ENCODE results near the gene PANK1. TPM values are rescaled to one million over a fixed set of nuclear protein-coding genes. Genes with fewer than 3 reads are reported as not detected.
"Not testable (repeated sequence)": the region's sequence is repeated elsewhere in the genome, so short reads cannot be mapped to it uniquely, and the experiment has no call there.

Gene PANK1
- total and polyA plus RNA-seq, 3 experiments from 2014 or later = 0.16 to 4.9 (median 3.7) TPM

DNA sequence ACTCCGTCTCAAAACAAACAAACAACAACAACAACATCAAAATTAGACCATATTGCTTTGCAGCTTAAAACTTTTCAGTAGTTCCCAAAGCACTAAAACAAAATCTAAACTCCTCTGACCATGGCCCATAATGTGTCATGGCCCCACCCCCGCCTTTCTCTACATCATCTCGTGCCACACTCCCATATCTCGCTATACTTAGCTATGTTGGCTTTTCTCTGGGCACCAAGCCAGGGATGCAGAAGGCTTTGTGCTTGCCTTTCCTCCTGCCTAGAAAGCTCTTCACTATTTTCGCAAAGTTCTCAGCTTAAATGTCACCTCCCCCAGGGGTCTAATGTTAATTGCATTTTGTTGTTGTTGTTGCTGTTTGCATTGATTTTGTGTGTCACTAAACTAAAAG lies 94.5 kb downstream of the PANK1 start:
- Histone ChIP-seq H3K27ac (ENCODE audit: low read depth, low read length) (no peak overlapping the region), H3K4me3 (ENCODE audit: low read length) (no peak overlapping the region), H3K36me3 (ENCODE audit: insufficient read depth, low read length) (no peaks in the 10 kb centered on the region), H3K4me1 (ENCODE audit: insufficient read depth, low read length) (no peaks in the 10 kb centered on the region), H3K27me3 (ENCODE audit: insufficient read depth, low read length, poor library complexity, severe bottlenecking) (no peaks in the 10 kb centered on the region), H3K9me3 (ENCODE audit: low read length) (no peaks in the 10 kb centered on the region)
- H3K36me3 Mint-ChIP-seq = peaks cover 0 to 1% (median 0%) of the 10 kb centered on the region in 3 donors
- peak overlapping the region in 1 of 8 donors; percentile 68 for H3K27ac Mint-ChIP-seq
- H3K4me1 Mint-ChIP-seq = no peaks in the 10 kb centered on the region
- H3K9me3 Mint-ChIP-seq = peaks cover 0 to 3% (median 0%) of the 10 kb centered on the region in 5 donors
- DNase-seq = no peak
- H3K27me3 Mint-ChIP-seq = peaks cover 3 to 14% of the 10 kb centered on the region in 2 donors
- H3K4me3 Mint-ChIP-seq = no peak overlapping the region
- CTCF ChIA-PET = interaction anchor here (1.3 kb wide), 1 partner anchor 12 kb away, joined by 4 read pairs; no protein-coding TSS in a partner anchor
- POLR2A ChIA-PET = no interaction called here

DNA sequence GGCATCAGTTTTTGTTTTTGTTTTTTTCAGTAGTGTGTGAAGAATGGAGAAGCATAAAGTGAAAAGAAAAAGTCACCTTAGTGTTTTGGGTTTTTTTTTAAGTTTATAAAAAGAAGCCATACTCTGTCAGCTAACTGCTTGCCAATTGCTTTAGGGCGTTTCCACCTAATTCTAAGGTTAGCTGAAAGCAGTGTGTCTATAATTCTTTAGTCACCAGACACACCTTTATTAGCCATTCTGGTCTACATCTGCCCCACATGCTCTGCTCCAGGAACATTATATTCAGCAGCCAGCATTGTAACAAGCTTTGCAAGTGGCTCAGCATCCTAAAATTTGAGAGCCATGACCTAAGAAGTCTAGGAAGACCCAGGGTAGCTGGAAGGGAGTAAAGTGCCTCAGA lies 95.5 kb downstream of the PANK1 start:
- Histone ChIP-seq H3K36me3 (ENCODE audit: insufficient read depth, low read length) (no peaks in the 10 kb centered on the region), H3K27ac (ENCODE audit: low read depth, low read length) (no peak overlapping the region), H3K4me3 (ENCODE audit: low read length) (no peak overlapping the region), H3K9me3 (ENCODE audit: low read length) (no peaks in the 10 kb centered on the region), H3K27me3 (ENCODE audit: insufficient read depth, low read length, poor library complexity, severe bottlenecking) (no peaks in the 10 kb centered on the region), H3K4me1 (ENCODE audit: insufficient read depth, low read length) (no peaks in the 10 kb centered on the region)
- DNase-seq = no peak
- POLR2A ChIA-PET = no interaction called here
- peaks cover 0 to 3% (median 0%) of the 10 kb centered on the region in 5 donors for H3K9me3 Mint-ChIP-seq
- CTCF ChIA-PET = interaction anchor here (0.7 to 1.3 kb wide), 2 partner anchors 13 to 181 kb away, joined by 3 to 4 read pairs; no protein-coding TSS in a partner anchor
- H3K4me3 Mint-ChIP-seq = no peak overlapping the region
- H3K27ac Mint-ChIP-seq = no peak overlapping the region
- peaks cover 3 to 14% of the 10 kb centered on the region in 2 donors for H3K27me3 Mint-ChIP-seq
- no peaks in the 10 kb centered on the region for H3K4me1 Mint-ChIP-seq
- H3K36me3 Mint-ChIP-seq = peaks cover 0 to 1% (median 0%) of the 10 kb centered on the region in 3 donors

DNA sequence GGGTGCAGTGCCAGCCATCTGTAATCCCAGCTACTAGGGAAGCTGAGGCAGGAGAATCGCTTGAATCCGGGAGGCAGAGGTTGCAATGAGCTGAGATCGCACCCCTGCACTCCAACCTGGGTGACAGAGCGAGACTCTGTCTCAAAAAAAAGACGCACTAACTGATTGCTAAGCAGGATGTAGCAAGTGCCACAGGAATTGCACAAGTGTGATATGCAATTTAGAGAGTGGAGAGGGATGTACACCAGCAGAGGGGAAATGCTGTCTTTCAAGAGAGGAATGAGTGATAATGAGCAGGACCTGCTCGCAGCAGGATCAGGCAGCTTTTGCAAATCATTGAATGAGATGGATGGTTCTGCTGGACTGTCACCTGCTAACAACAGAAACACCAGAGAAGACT lies 96.4 kb downstream of the PANK1 start:
- no peaks in the 10 kb centered on the region for H3K27me3 ChIP-seq (ENCODE audit: insufficient read depth, low read length, poor library complexity, severe bottlenecking)
- H3K36me3 ChIP-seq (ENCODE audit: insufficient read depth, low read length) = no peaks in the 10 kb centered on the region
- ChIA-PET POLR2A (interaction anchor here (0.5 kb wide), 1 partner anchor 10 kb away, joined by 3 read pairs; no protein-coding TSS in a partner anchor), CTCF (no interaction called here)
- Mint-ChIP-seq H3K9me3 (peaks cover 0 to 3% (median 0%) of the 10 kb centered on the region in 5 donors), H3K27me3 (peaks cover 3 to 17% of the 10 kb centered on the region in 2 donors), H3K4me1 (no peaks in the 10 kb centered on the region), H3K27ac (no peak overlapping the region), H3K36me3 (peaks cover 0 to 1% (median 0%) of the 10 kb centered on the region in 3 donors), H3K4me3 (no peak overlapping the region)
- H3K9me3 ChIP-seq (ENCODE audit: low read length) = no peaks in the 10 kb centered on the region
- no peak overlapping the region for H3K4me3 ChIP-seq (ENCODE audit: low read length)
- H3K4me1 ChIP-seq (ENCODE audit: insufficient read depth, low read length) = no peaks in the 10 kb centered on the region
- DNase-seq = no peak
- no peak overlapping the region for H3K27ac ChIP-seq (ENCODE audit: low read depth, low read length)

DNA sequence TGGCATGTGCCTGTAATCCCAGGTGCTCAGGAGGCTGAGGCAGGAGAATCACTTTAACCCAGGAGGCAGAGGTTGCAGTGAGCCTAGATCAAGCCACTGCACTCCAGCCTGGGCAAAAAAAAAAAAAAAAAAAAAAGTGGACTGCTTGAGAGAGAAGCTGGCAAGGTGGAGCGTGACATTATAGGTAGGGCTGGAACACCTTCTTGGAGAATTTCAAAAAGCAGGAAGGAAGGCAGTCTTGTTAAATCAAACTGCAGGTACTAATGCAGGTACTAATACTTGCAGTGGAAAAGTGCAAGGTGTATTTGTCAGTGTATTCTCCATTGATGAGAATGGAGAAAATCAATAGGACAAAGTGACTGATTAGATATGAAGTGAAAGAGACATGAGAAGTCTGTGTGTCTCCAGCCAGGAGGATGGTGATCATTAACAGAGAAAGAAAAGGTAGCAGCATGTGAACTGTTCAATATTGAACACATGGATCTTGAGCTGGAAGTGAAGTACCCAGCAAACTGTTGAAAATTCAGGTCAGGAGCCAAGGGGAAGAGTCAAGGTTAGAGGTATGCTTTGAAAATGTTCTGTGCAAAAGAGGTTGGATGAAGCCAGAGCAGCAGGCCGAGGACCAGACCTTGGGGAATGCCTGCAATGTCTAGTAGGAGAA lies 97.1 kb downstream of the PANK1 start:
- no peak overlapping the region for H3K27ac ChIP-seq (ENCODE audit: low read depth, low read length)
- ChIA-PET CTCF (no interaction called here), POLR2A (no interaction called here)
- no peaks in the 10 kb centered on the region for H3K4me1 ChIP-seq (ENCODE audit: insufficient read depth, low read length)
- no peak for DNase-seq
- Mint-ChIP-seq H3K9me3 (peaks cover 0 to 3% (median 0%) of the 10 kb centered on the region in 5 donors), H3K27ac (no peak overlapping the region), H3K36me3 (peaks cover 0 to 1% (median 0%) of the 10 kb centered on the region in 3 donors), H3K4me1 (no peaks in the 10 kb centered on the region), H3K27me3 (peaks cover 3 to 17% of the 10 kb centered on the region in 2 donors), H3K4me3 (no peak overlapping the region)
- H3K36me3 ChIP-seq (ENCODE audit: insufficient read depth, low read length) = no peaks in the 10 kb centered on the region
- no peaks in the 10 kb centered on the region for H3K9me3 ChIP-seq (ENCODE audit: low read length)
- H3K27me3 ChIP-seq (ENCODE audit: insufficient read depth, low read length, poor library complexity, severe bottlenecking) = no peaks in the 10 kb centered on the region
- no peak overlapping the region for H3K4me3 ChIP-seq (ENCODE audit: low read length)

DNA sequence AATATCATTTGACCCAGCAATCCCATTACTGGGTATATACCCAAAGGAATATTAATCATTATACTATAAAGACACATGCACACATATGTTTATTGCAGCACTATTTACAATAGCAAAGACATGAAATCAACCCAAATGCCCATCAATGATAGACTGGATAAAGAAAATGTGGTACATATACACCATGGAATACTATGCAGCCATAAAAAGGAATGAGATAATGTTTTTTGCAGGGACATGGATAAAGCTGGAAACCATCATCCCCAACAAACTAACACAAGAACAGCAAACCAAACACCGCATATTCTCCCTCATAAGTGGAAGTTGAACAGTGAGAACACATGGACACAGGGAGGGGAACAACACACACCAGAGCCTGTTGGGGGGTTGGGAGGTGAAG lies 98.4 kb downstream of the PANK1 start:
- CTCF ChIA-PET; H3K4me1 Mint-ChIP-seq; POLR2A ChIA-PET; H3K4me1 ChIP-seq (ENCODE audit: insufficient read depth, low read length); H3K27ac ChIP-seq (ENCODE audit: low read depth, low read length); H3K27ac Mint-ChIP-seq; H3K9me3 Mint-ChIP-seq; H3K9me3 ChIP-seq (ENCODE audit: low read length); DNase-seq; H3K36me3 Mint-ChIP-seq; H3K27me3 ChIP-seq (ENCODE audit: insufficient read depth, low read length, poor library complexity, severe bottlenecking); H3K4me3 ChIP-seq (ENCODE audit: low read length); H3K36me3 ChIP-seq (ENCODE audit: insufficient read depth, low read length); H3K4me3 Mint-ChIP-seq: not testable (repeated sequence)
- H3K27me3 Mint-ChIP-seq = peaks cover 3 to 21% of the 10 kb centered on the region in 2 donors

DNA sequence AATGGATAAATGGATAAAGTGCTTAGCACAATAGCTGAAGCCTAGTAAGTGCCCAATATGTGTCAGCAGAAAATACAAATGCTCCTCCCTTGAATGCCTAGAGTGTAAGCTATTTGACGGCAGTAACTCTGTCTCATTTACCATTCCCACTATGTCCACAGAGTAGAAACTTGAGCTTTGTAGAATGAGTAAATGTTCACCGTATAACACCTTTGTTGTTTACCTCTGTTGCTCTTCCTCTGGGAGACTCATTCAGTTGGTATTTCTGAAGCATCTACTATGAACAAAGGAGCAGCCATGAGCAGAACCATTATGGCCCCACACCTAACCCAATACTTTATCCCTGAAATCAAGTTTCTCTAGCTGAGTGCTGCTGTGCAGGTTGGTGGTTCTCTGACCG lies 101.2 kb downstream of the PANK1 start:
- DNase-seq = no peak
- H3K4me3 Mint-ChIP-seq = no peak overlapping the region
- Histone ChIP-seq H3K9me3 (ENCODE audit: low read length) (no peaks in the 10 kb centered on the region), H3K36me3 (ENCODE audit: insufficient read depth, low read length) (no peaks in the 10 kb centered on the region), H3K27ac (ENCODE audit: low read depth, low read length) (no peak overlapping the region), H3K27me3 (ENCODE audit: insufficient read depth, low read length, poor library complexity, severe bottlenecking) (no peaks in the 10 kb centered on the region), H3K4me1 (ENCODE audit: insufficient read depth, low read length) (no peaks in the 10 kb centered on the region), H3K4me3 (ENCODE audit: low read length) (no peak overlapping the region)
- H3K27me3 Mint-ChIP-seq = peaks cover 14 to 39% of the 10 kb centered on the region in 2 donors
- CTCF ChIA-PET = interaction anchor here (1.2 kb wide), 1 partner anchor 8 kb away, joined by 3 read pairs; no protein-coding TSS in a partner anchor
- no peaks in the 10 kb centered on the region for H3K36me3 Mint-ChIP-seq
- peaks cover 0 to 3% (median 0%) of the 10 kb centered on the region in 5 donors for H3K9me3 Mint-ChIP-seq
- POLR2A ChIA-PET = no interaction called here
- no peaks in the 10 kb centered on the region for H3K4me1 Mint-ChIP-seq
- no peak overlapping the region for H3K27ac Mint-ChIP-seq

DNA sequence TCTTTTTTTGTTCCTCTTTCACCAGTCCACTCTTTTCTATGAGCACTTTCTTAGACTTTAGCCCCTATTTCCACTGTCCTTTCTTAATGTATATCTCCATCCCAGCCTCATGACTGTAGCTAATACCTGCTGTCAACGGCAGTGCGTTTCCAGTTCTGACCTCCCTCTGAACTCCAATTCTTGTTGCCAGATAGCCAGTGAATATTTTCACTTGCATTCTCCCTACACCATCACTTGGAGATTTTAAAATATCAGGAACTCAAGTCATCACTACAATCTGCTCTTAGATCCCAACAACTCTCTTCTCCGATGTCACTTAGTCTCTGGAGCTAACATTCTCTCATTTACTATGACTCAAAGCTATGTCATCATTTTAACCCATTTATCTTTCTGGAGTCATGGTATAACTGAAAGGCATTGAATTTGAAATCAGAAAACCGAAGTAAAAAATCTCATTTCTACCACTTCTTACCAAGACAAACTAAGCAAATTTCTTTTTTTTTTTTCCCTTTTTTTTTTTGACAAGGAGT lies 104.6 kb downstream of the PANK1 start:
- Histone ChIP-seq H3K27me3 (ENCODE audit: insufficient read depth, low read length, poor library complexity, severe bottlenecking) (no peaks in the 10 kb centered on the region), H3K9me3 (ENCODE audit: low read length) (no peaks in the 10 kb centered on the region), H3K4me1 (ENCODE audit: insufficient read depth, low read length) (no peaks in the 10 kb centered on the region), H3K4me3 (ENCODE audit: low read length) (no peak overlapping the region), H3K36me3 (ENCODE audit: insufficient read depth, low read length) (no peaks in the 10 kb centered on the region), H3K27ac (ENCODE audit: low read depth, low read length) (no peak overlapping the region)
- peaks cover 0 to 7% (median 0%) of the 10 kb centered on the region in 3 donors for H3K4me1 Mint-ChIP-seq
- no peak overlapping the region for H3K27ac Mint-ChIP-seq
- CTCF ChIA-PET = no interaction called here
- H3K9me3 Mint-ChIP-seq = peaks cover 0 to under 1% (median 0%) of the 10 kb centered on the region in 5 donors
- no peak for DNase-seq
- no peak overlapping the region for H3K4me3 Mint-ChIP-seq
- no peaks in the 10 kb centered on the region for H3K36me3 Mint-ChIP-seq
- POLR2A ChIA-PET = no interaction called here
- H3K27me3 Mint-ChIP-seq = peaks cover 28 to 60% of the 10 kb centered on the region in 2 donors

DNA sequence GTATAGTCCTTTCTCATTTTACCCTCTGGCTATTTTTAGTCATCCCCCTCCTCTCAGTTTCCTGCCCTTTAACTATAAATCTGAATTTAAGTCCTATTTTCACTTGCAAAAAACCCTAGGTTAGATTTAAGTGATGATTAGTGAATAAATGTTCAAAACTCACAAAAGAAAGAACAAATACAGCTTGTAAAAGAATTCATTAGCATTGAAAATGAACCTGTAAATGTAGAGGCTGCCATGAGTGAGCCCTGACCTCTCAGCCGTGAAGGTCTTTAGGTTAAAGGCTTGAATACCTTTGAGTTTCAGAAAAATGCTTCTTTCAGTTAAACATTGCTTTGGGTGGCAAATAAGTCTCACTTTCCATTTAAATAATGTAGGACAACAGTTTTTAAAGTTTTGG lies 107.7 kb downstream of the PANK1 start:
- Mint-ChIP-seq H3K4me1 (peaks cover 9 to 16% (median 10%) of the 10 kb centered on the region in 3 donors), H3K9me3 (no peaks in the 10 kb centered on the region), H3K36me3 (no peaks in the 10 kb centered on the region), H3K27me3 (peaks cover 44 to 75% of the 10 kb centered on the region in 2 donors), H3K27ac (peak overlapping the region in 1 of 8 donors; percentile 58), H3K4me3 (no peak overlapping the region)
- H3K4me3 ChIP-seq (ENCODE audit: low read length) = no peak overlapping the region
- H3K4me1 ChIP-seq (ENCODE audit: insufficient read depth, low read length) = no peaks in the 10 kb centered on the region
- H3K36me3 ChIP-seq (ENCODE audit: insufficient read depth, low read length) = no peaks in the 10 kb centered on the region
- ChIA-PET CTCF (no interaction called here), POLR2A (no interaction called here)
- no peaks in the 10 kb centered on the region for H3K9me3 ChIP-seq (ENCODE audit: low read length)
- peaks cover 4% of the 10 kb centered on the region for H3K27me3 ChIP-seq (ENCODE audit: insufficient read depth, low read length, poor library complexity, severe bottlenecking)
- no peak for DNase-seq
- H3K27ac ChIP-seq (ENCODE audit: low read depth, low read length) = no peak overlapping the region

Measured in CD8-positive, alpha-beta memory T cell (primary cell).